ENCODE data around the gene ANXA5. TPM values are rescaled to one million over a fixed set of nuclear protein-coding genes. Genes with fewer than 3 reads are reported as not detected.
"Not testable (repeated sequence)": the region's sequence is repeated elsewhere in the genome, so short reads cannot be mapped to it uniquely, and the experiment has no call there.

Gene ANXA5
- total RNA-seq, 1 donor from 2014 or later, result 426 TPM

DNA sequence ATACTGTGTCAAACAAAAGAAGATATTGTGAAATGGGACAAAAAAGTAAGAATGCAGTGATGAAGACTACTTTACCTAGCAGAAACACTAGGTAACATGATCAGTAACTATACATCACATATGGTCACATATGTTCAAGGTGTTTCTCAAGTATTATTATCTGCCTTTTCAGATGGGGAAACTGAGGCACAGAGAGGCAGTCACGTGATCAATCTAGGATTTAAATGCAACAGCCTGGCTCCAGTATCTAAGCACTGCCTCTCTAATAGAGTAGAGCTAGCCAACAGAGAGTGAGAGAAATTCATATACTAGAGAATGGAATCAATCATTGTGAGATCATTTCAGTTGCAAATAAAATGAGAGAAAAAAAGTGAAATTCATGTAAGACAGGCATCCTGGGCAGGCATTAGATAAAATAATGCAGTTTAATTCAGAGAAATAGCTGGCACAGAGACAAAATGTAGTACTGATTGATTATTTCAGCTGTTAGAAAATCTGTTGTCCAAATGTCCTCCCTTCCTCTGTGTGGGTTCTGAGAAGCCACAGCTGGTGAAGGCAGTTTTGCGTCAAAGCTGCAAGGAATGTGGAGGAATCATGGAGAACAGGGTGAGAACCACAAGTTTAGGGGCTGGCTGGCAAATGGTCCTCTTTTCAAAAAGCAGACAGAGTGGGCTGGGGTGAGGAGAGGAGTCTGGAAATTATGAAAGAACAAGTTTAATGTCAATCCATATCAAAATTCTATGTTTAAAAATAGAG is 42.2 kb upstream of the ANXA5 start:
- TF ChIP-seq, protein P1, sequence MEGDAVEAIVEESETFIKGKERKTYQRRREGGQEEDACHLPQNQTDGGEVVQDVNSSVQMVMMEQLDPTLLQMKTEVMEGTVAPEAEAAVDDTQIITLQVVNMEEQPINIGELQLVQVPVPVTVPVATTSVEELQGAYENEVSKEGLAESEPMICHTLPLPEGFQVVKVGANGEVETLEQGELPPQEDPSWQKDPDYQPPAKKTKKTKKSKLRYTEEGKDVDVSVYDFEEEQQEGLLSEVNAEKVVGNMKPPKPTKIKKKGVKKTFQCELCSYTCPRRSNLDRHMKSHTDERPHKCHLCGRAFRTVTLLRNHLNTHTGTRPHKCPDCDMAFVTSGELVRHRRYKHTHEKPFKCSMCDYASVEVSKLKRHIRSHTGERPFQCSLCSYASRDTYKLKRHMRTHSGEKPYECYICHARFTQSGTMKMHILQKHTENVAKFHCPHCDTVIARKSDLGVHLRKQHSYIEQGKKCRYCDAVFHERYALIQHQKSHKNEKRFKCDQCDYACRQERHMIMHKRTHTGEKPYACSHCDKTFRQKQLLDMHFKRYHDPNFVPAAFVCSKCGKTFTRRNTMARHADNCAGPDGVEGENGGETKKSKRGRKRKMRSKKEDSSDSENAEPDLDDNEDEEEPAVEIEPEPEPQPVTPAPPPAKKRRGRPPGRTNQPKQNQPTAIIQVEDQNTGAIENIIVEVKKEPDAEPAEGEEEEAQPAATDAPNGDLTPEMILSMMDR (IDR thresholded peaks at IDR 0.05), result no peak
- no peaks in the 10 kb centered on the region for H3K27me3 ChIP-seq (ENCODE audit: low read depth)
- no peak for ATAC-seq
- no peaks in the 10 kb centered on the region for H3K4me1 ChIP-seq
- H3K4me3 ChIP-seq, result no peak overlapping the region
- no peak for DNase-seq
- intact Hi-C loops (cut with DNase I), result no loop called here
- no peaks in the 10 kb centered on the region for H3K36me3 ChIP-seq
- H3K27ac ChIP-seq, result no peak overlapping the region
- H3K9me3 ChIP-seq, result no peaks in the 10 kb centered on the region

DNA sequence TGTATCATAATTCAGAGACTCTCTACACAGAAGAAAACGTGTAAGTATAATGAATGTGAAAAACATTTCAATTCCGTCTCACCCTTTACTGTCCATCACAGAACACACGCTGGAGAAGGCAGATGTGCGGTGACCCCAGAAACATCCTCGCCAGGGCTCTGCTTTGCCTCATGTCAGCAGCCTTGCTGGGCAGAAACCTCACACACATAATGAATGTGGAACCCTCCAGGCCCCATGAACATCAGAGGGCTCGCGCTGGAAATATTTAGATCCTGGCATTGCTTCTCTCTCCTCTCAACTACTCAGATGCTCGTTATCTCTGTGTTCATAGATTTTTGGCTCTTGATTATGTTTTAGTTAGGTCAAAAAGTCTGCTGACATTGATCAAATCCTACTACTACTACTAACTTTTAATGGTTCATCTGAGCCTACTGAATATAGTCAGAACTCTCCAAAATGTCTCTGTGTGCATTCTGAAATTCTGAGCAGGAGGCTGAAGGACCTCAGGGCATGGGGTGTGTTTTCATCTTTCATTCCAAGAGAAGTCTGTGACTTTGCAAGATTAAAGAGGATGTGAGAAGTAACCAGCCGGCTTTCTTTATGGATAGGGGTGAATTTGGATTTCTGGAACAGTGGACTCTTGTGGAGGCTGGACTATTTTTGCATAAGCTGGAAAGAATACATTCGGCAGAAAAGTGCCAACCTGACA is 41.2 kb upstream of the ANXA5 start:
- TF ChIP-seq, protein P1 (IDR thresholded peaks at IDR 0.05), result no peak
- intact Hi-C loops (cut with DNase I), result no loop called here
- DNase-seq (no peak), ATAC-seq (no peak)
- Histone ChIP-seq H3K36me3 (no peaks in the 10 kb centered on the region), H3K4me1 (no peaks in the 10 kb centered on the region), H3K27me3 (ENCODE audit: low read depth) (no peaks in the 10 kb centered on the region), H3K9me3 (no peaks in the 10 kb centered on the region), H3K27ac (no peak overlapping the region), H3K4me3 (no peak overlapping the region)

DNA sequence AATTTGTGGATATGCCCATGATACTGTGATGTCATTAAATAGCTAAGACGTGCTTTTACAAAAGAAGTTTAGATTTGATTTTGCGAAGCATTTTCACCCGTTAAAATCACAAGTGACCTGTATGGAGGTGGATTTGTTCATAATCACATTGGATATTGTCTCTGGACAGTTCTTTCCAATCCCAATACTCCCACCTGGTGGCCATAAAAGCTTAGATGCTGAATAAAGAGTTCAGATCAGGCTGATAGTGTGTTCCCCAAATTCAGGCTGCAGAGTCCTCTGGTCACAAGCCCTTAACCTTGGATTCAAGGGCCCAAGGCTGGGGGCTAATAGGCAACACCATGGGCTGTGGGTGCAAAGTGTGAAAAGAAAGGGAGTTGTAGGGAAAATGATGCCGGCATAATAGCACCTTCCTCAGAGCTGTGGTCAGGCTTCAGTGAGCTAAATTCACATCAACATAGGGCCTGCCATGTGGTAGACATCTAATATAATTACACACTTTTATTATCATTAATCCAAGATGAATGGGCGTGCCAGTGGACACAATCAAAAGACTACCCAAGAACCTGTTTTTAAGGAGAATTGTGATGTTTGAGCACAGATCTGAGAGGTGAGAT is 40.1 kb upstream of the ANXA5 start:
- no peaks in the 10 kb centered on the region for H3K4me1 ChIP-seq
- TF ChIP-seq, protein P1 (IDR thresholded peaks at IDR 0.05), result peak; percentile 44
- H3K9me3 ChIP-seq, result no peaks in the 10 kb centered on the region
- no peak overlapping the region for H3K4me3 ChIP-seq
- intact Hi-C loops (cut with DNase I), result no loop called here
- DNase-seq (no peak), ATAC-seq (peak in 1 of 2 donors; percentile 51)
- no peak overlapping the region for H3K27ac ChIP-seq
- no peaks in the 10 kb centered on the region for H3K27me3 ChIP-seq (ENCODE audit: low read depth)
- H3K36me3 ChIP-seq, result no peaks in the 10 kb centered on the region

- Histone ChIP-seq H3K4me3 (no peak overlapping the region), H3K9me3 (no peaks in the 10 kb centered on the region), H3K36me3 (no peaks in the 10 kb centered on the region), H3K4me1 (no peaks in the 10 kb centered on the region), H3K27me3 (ENCODE audit: low read depth) (no peaks in the 10 kb centered on the region), H3K27ac (no peak overlapping the region)
- no peak for ATAC-seq
- intact Hi-C loops (cut with DNase I), result no loop called here
- DNase-seq, result no peak
- TF ChIP-seq, protein P1 (IDR thresholded peaks at IDR 0.05), result no peak
Observed at GRCh38 chr4:121734571-121734970, 37.8 kb upstream of the ANXA5 start.

DNA sequence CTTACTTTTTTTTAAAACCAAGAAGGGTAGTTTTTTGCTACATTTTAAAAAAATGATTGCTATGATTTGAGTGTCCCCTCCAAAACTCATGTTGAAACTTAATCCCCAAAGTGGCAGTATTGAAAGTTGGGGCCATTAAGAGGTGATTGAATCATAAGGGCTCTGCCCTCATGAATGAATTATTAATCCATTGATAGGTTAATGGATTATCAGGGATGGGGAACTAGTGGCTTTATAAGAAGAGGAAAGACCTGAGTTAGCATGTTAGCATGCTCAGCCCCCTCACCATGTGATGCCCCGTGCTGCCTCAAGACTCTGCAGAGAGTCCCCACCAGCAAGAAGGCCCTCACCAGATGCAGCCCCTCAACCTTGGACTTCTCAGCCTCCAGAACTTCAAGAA is 37.2 kb upstream of the ANXA5 start:
- TF ChIP-seq, protein P1 (IDR thresholded peaks at IDR 0.05), result no peak
- Histone ChIP-seq H3K27me3 (ENCODE audit: low read depth) (no peaks in the 10 kb centered on the region), H3K36me3 (no peaks in the 10 kb centered on the region), H3K4me3 (no peak overlapping the region), H3K4me1 (no peaks in the 10 kb centered on the region), H3K27ac (no peak overlapping the region), H3K9me3 (no peaks in the 10 kb centered on the region)
- ATAC-seq (no peak), DNase-seq (no peak)
- intact Hi-C loops (cut with DNase I), result no loop called here

- intact Hi-C loops (cut with DNase I), result not testable (repeated sequence)
Observed at GRCh38 chr4:121729753-121730152, 33.0 kb upstream of the ANXA5 start.

More at GRCh38 chr4:121729753-121730152, 33.0 kb upstream of the ANXA5 start:
- not testable (repeated sequence) for H3K27ac ChIP-seq; H3K9me3 ChIP-seq; H3K36me3 ChIP-seq; H3K27me3 ChIP-seq (ENCODE audit: low read depth); H3K4me3 ChIP-seq; H3K4me1 ChIP-seq; ATAC-seq; DNase-seq
